ENCODE measurements around the gene LST1. TPM values are rescaled to one million over a fixed set of nuclear protein-coding genes. Genes with fewer than 3 reads are reported as not detected.

The LST1 gene
- total RNA-seq, 1 donor from 2014 or later, result not detected

DNA sequence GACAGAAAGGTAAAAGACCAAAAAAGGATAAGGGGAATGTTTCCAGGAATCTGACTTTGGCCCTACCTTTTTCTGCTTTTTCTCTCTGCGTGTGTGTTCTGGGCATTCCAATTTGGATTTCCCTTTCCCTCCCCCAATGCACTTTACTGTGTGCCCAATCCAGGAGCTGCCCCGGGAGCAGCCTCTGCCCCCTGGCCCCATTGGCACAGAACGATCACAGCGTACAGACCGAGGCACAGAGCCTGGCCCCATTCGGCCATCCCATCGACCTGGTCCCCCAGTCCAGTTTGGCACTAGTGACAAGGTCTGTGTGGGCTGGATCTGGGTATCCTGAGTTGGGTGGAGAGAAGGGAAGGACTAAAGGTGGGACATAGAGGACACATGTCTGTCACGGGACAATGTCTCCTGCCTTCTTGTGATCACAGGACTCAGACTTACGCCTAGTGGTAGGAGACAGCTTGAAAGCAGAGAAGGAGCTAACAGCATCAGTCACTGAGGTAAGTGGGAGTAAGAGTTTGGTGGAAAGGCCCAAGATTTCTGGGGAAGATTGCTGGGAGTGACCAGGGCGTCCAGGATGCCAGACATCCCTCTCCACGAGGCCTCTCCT is 49.0 kb downstream of the LST1 start:
- H3K4me3 ChIP-seq (ENCODE audit: low read depth, low read length), result no peak overlapping the region
- TF ChIP-seq, protein P1, sequence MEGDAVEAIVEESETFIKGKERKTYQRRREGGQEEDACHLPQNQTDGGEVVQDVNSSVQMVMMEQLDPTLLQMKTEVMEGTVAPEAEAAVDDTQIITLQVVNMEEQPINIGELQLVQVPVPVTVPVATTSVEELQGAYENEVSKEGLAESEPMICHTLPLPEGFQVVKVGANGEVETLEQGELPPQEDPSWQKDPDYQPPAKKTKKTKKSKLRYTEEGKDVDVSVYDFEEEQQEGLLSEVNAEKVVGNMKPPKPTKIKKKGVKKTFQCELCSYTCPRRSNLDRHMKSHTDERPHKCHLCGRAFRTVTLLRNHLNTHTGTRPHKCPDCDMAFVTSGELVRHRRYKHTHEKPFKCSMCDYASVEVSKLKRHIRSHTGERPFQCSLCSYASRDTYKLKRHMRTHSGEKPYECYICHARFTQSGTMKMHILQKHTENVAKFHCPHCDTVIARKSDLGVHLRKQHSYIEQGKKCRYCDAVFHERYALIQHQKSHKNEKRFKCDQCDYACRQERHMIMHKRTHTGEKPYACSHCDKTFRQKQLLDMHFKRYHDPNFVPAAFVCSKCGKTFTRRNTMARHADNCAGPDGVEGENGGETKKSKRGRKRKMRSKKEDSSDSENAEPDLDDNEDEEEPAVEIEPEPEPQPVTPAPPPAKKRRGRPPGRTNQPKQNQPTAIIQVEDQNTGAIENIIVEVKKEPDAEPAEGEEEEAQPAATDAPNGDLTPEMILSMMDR (conservative IDR thresholded peaks at IDR 0.05; ENCODE audit: low read depth, low read length), result no peak
- DNase-seq (ENCODE audit: low read depth), result no peak

DNA sequence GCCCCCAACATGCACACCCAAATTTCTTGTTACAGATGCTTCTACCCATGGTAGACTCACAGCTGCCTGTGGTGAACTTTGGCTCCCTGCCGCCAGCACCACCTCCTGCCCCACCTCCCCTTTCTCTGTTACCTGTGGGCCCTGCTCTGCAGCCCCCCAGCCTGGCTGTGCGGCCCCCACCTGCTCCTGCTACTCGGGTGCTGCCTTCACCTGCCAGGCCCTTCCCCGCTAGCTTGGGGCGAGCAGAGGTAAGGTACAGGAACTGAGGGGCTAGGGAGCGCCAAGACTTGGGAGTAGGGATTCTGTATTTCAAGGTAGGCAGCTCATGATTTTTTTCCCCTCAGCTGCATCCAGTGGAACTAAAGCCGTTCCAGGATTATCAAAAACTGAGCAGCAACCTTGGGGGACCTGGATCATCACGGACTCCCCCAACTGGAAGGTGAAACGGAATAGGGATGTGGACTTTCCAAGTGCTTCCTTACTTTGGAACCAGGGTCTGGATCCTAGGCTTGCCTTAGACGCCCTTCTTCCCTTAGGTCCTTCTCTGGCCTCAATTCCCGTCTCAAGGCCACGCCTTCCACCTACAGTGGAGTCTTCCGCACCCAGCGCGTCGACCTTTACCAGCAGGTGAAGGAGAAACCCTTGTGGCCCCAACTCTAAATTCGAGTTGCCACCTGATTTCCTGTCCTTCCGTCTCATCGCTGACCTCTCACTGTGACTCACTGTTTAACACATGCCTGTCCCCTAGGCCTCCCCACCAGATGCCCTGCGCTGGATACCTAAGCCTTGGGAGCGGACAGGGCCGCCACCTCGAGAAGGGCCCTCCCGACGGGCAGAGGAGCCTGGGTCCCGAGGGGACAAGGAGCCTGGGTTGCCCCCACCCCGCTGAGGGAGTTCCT is 50.9 kb downstream of the LST1 start:
- TF ChIP-seq, protein P1 (conservative IDR thresholded peaks at IDR 0.05; ENCODE audit: low read depth, low read length), result no peak
- no peak for DNase-seq (ENCODE audit: low read depth)

More for the DNA sequence above, 50.9 kb downstream of the LST1 start:
- H3K4me3 ChIP-seq (ENCODE audit: low read depth, low read length), result no peak overlapping the region

Other genes starting within 250 kb of the LST1 start
- gene HLA-B, start 229.1 kb upstream of the LST1 start, total RNA-seq, result 41.2 and 225 TPM in 2 replicates
- gene MICA, start 182.7 kb upstream of the LST1 start, total RNA-seq, result 25.7 and 46.8 TPM in 2 replicates
- gene MICB, start 88.1 kb upstream of the LST1 start, total RNA-seq, result 13.0 and 40.9 TPM in 2 replicates
- not detected in 2 replicates for gene MCCD1, start 57.3 kb upstream of the LST1 start, total RNA-seq
- 304 and 669 TPM in 2 replicates for gene DDX39B, start 44.3 kb upstream of the LST1 start, total RNA-seq
- 0.14 and 0.52 TPM in 2 replicates for gene ATP6V1G2, start 39.7 kb upstream of the LST1 start, total RNA-seq
- 11.8 and 17.8 TPM in 2 replicates for gene NFKBIL1, start 38.7 kb upstream of the LST1 start, total RNA-seq
- gene LTA, start 14.0 kb upstream of the LST1 start, total RNA-seq, result not detected in 2 replicates
- gene TNF, start 10.7 kb upstream of the LST1 start, total RNA-seq, result 13.9 and 14.2 TPM in 2 replicates
- 12.0 and 50.8 TPM in 2 replicates for gene LTB, start 3.9 kb upstream of the LST1 start, total RNA-seq
- gene NCR3, start 6.7 kb downstream of the LST1 start, total RNA-seq, result not detected in 2 replicates
- gene AIF1, start 29.0 kb downstream of the LST1 start, total RNA-seq, result not detected in 2 replicates
- 81.2 and 93.0 TPM in 2 replicates for gene PRRC2A, start 34.4 kb downstream of the LST1 start, total RNA-seq
- gene BAG6, start 66.4 kb downstream of the LST1 start, total RNA-seq, result 307 and 331 TPM in 2 replicates
- 0.72 and 0.81 TPM in 2 replicates for gene APOM, start 69.6 kb downstream of the LST1 start, total RNA-seq
- gene C6orf47, start 74.5 kb downstream of the LST1 start, total RNA-seq, result 17.2 and 19.3 TPM in 2 replicates
- 16.0 and 32.9 TPM in 2 replicates for gene GPANK1, start 78.7 kb downstream of the LST1 start, total RNA-seq
- 313 and 435 TPM in 2 replicates for gene CSNK2B, start 79.8 kb downstream of the LST1 start, total RNA-seq
- 1.1 and 4.0 TPM in 2 replicates for gene LY6G5B, start 83.7 kb downstream of the LST1 start, total RNA-seq
- 0.94 and 1.1 TPM in 2 replicates for gene LY6G5C, start 94.8 kb downstream of the LST1 start, total RNA-seq
- 25.4 and 35.6 TPM in 2 replicates for gene ABHD16A, start 117.0 kb downstream of the LST1 start, total RNA-seq
- gene LY6G6F, start 120.6 kb downstream of the LST1 start, total RNA-seq, result not detected in 2 replicates
- not detected in 2 replicates for gene LY6G6D, start 129.1 kb downstream of the LST1 start, total RNA-seq
- not detected in 2 replicates for gene LY6G6C, start 135.5 kb downstream of the LST1 start, total RNA-seq
- gene MPIG6B, start 137.1 kb downstream of the LST1 start, total RNA-seq, result not detected in 2 replicates
- 61.1 and 87.2 TPM in 2 replicates for gene DDAH2, start 143.0 kb downstream of the LST1 start, total RNA-seq
- 938 and 1,262 TPM in 2 replicates for gene CLIC1, start 150.3 kb downstream of the LST1 start, total RNA-seq
- gene MSH5, start 153.7 kb downstream of the LST1 start, total RNA-seq, result 18.4 and 30.4 TPM in 2 replicates
- gene SAPCD1, start 176.4 kb downstream of the LST1 start, total RNA-seq, result 0.94 and 4.4 TPM in 2 replicates
- 0.65 and 2.2 TPM in 2 replicates for gene VWA7, start 191.1 kb downstream of the LST1 start, total RNA-seq
- gene VARS1, start 209.5 kb downstream of the LST1 start, total RNA-seq, result 113 and 166 TPM in 2 replicates
- gene LSM2, start 220.7 kb downstream of the LST1 start, total RNA-seq, result 112 and 157 TPM in 2 replicates
- gene HSPA1L, start 229.0 kb downstream of the LST1 start, total RNA-seq, result 0.29 and 0.35 TPM in 2 replicates
- 116 and 139 TPM in 2 replicates for gene HSPA1A, start 229.3 kb downstream of the LST1 start, total RNA-seq
- 58.4 and 136 TPM in 2 replicates for gene HSPA1B, start 241.5 kb downstream of the LST1 start, total RNA-seq

Measured in epithelial cell of proximal tubule (primary cell).